ENCODE results near the gene NPHP4. TPM values are rescaled to one million over a fixed set of nuclear protein-coding genes. Genes with fewer than 3 reads are reported as not detected.

NPHP4 gene
- total RNA-seq (2014; rRNA removed; shearing (Covaris generic)): 3.5 and 4.9 TPM in 2 replicates
- 6.3 and 6.4 TPM in 2 replicates for polyA plus RNA-seq (2015; cell fraction: cytosol; rRNA removed)
- 22.6 and 23.1 TPM in 2 replicates for polyA plus RNA-seq (2015; cell fraction: nucleus; rRNA removed)

GRCh38 chr1:5992026-5992813 is at the start of gene NPHP4:
Gene NPHP4, minus strand, starts transcription at chr1:5992425. Its CDS starts 6,136 bp downstream, at chr1:5986289.
- peak; percentile 100 for DNase-seq (ENCODE audit: low read depth)

GRCh38 chr1:6041432-6042062 is 49.3 kb upstream of the NPHP4 start:
- no peak for DNase-seq (ENCODE audit: low read depth)

- DNase-seq (ENCODE audit: low read depth): no peak
Measured at GRCh38 chr1:6040861-6041415, 48.7 kb upstream of the NPHP4 start.

- no peak for DNase-seq (ENCODE audit: low read depth)
Measured at GRCh38 chr1:6040444-6040843, 48.2 kb upstream of the NPHP4 start.

- no peak for DNase-seq (ENCODE audit: low read depth)
Measured at GRCh38 chr1:6039031-6039430, 46.8 kb upstream of the NPHP4 start.

GRCh38 chr1:6038603-6039002 is 46.4 kb upstream of the NPHP4 start:
- no peak for DNase-seq (ENCODE audit: low read depth)

GRCh38 chr1:6037338-6037762 is 45.1 kb upstream of the NPHP4 start:
- DNase-seq (ENCODE audit: low read depth): peak; percentile 75

GRCh38 chr1:6035719-6036118 is 43.5 kb upstream of the NPHP4 start:
- DNase-seq (ENCODE audit: low read depth): no peak

GRCh38 chr1:6035303-6035702 is 43.1 kb upstream of the NPHP4 start:
- DNase-seq (ENCODE audit: low read depth): no peak

GRCh38 chr1:6034750-6035096 is 42.5 kb upstream of the NPHP4 start:
- no peak for DNase-seq (ENCODE audit: low read depth)

- no peak for DNase-seq (ENCODE audit: low read depth)
Measured at GRCh38 chr1:6033986-6034749, 41.9 kb upstream of the NPHP4 start.

GRCh38 chr1:6033124-6033523 is 40.9 kb upstream of the NPHP4 start:
- DNase-seq (ENCODE audit: low read depth): no peak

GRCh38 chr1:6030547-6031261 is 38.5 kb upstream of the NPHP4 start:
- no peak for DNase-seq (ENCODE audit: low read depth)

GRCh38 chr1:6030132-6030531 is 37.9 kb upstream of the NPHP4 start:
- no peak for DNase-seq (ENCODE audit: low read depth)

GRCh38 chr1:6029351-6029750 is 37.1 kb upstream of the NPHP4 start:
- no peak for DNase-seq (ENCODE audit: low read depth)

- peak; percentile 78 for DNase-seq (ENCODE audit: low read depth)
Measured at GRCh38 chr1:6028042-6028850, 36.0 kb upstream of the NPHP4 start.

GRCh38 chr1:6027591-6027990 is 35.4 kb upstream of the NPHP4 start:
- no peak for DNase-seq (ENCODE audit: low read depth)

- DNase-seq (ENCODE audit: low read depth): peak; percentile 82
Measured at GRCh38 chr1:6026095-6026809, 34.0 kb upstream of the NPHP4 start.
